GM19455 (cell line): ENCODE measurements around the gene KRT26.
"Not testable (repeated sequence)": the region's sequence is repeated elsewhere in the genome, so short reads cannot be mapped to it uniquely, and the experiment has no call there.

Experiments used
- ATAC-seq: cut with Tn5 transposase; IDR thresholded peaks from one replicate; pipeline ENCODE4 v1.9.1; 2021; ENCODE audit not compliant: unreplicated experiment

The KRT26 gene

GRCh38 chr17:40772101-40772500, at the start of gene KRT26:
Gene KRT26, minus strand, starts transcription at chr17:40772201. Its CDS starts 88 bp downstream, at chr17:40772113.
- ATAC-seq: no peak

GRCh38 chr17:40821536-40821935, 49.5 kb upstream of the KRT26 start:
- no peak for ATAC-seq

- ATAC-seq: no peak
These were observed 48.3 kb upstream of the KRT26 start for GRCh38 chr17:40820228-40820838.

- ATAC-seq: no peak
These were observed 47.6 kb upstream of the KRT26 start for GRCh38 chr17:40819528-40820125.

GRCh38 chr17:40818733-40819527, 46.9 kb upstream of the KRT26 start:
- ATAC-seq: peak; percentile 89

DNA sequence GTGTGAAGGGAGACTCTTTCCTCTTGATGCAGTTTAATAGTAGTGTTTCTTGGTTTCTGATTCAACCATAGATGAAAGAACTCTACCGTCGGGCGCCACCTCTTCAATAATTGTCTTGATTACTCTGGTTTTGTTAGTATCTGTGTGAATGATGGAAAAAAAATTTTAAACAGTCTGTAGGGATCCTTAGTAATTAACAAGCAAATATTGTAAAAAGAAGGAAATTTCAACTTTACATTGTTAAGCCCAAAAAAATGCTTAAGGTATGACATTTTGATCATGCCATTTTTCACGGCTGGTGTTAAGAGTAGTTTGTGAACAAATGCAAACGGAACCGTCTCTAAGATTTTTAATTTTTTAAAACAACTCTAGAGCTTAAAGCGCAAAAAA, 46.3 kb upstream of the KRT26 start:
- ATAC-seq: no peak

GRCh38 chr17:40817103-40817682, 45.2 kb upstream of the KRT26 start:
- no peak for ATAC-seq

DNA sequence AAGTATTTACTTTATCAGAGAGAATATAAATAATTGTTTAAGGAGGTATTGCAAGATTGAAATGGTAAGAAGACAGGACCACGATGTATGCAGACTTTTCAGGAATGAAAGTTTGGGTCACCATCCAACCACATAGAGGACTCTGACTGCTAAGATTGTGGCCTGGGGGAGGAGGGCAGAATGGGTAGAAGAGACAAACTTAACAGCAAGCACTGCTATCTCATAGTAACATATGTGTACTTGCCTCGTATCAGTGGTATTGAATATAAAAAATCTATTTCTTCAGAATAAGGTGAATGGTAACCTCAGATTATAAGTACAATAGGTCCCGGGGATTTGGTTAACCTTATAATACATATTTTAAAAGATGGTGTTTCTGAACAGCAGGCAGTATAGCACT, 44.6 kb upstream of the KRT26 start:
- no peak for ATAC-seq

DNA sequence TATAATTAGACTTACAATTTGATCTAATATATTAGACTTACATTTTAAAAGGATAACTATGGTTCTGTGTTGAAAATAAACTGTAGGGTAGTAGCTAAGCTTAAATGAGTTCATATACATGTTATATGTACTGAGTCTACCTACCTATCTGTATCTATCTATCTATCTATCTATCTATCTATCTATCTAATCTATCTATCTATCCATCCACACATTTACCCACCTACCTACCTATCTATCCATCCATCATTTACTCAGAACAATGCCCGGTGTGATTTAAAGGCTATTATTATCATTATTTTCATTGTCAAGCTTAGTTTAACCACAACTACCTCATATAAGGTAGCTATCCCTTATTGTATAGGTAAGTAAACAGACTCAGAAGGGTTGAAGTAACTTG, 43.4 kb upstream of the KRT26 start:
- ATAC-seq: no peak

GRCh38 chr17:40814657-40815056, 42.7 kb upstream of the KRT26 start:
- ATAC-seq: not testable (repeated sequence)

GRCh38 chr17:40813804-40814203, 41.8 kb upstream of the KRT26 start:
- no peak for ATAC-seq

- ATAC-seq: no peak
These were observed 40.6 kb upstream of the KRT26 start for GRCh38 chr17:40812639-40813038.

GRCh38 chr17:40810494-40810893, 38.5 kb upstream of the KRT26 start:
- no peak for ATAC-seq

DNA sequence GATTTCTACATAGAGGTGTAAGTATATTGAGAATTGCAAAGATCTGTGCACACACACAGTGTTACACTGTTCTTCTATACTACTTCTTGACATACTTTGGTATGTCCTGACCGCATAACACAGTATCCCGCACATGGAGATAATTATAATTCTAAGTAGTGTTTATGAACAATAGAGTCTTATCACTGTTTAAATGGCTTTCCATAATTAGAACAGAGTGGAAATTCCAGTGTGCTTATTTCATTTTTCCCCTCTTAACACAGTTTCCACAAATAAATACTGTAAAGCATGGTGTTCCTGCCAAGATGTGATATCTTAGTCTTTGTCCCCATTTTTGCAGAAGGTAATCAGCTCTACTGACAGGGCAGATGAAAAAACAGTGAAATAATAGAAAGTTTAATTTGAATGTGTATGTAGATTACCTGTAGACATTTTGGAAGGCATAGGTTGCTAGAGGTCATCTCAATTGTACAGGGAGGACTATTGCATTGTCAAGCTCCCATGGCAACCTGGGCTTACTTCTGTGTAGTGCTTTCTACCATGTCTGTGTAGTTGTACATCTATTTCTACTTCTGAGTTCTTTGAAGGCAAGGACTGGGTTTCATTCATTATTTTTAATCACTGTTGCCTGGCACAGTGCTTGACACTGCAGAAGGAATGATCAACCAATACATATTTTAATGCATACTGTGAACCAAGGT, 37.9 kb upstream of the KRT26 start:
- no peak for ATAC-seq

- ATAC-seq: no peak
These were observed 34.1 kb upstream of the KRT26 start for GRCh38 chr17:40806131-40806530.

- no peak for ATAC-seq
These were observed 31.6 kb upstream of the KRT26 start for GRCh38 chr17:40803617-40804082.

- ATAC-seq: no peak
These were observed 29.2 kb upstream of the KRT26 start for GRCh38 chr17:40801157-40801556.

DNA sequence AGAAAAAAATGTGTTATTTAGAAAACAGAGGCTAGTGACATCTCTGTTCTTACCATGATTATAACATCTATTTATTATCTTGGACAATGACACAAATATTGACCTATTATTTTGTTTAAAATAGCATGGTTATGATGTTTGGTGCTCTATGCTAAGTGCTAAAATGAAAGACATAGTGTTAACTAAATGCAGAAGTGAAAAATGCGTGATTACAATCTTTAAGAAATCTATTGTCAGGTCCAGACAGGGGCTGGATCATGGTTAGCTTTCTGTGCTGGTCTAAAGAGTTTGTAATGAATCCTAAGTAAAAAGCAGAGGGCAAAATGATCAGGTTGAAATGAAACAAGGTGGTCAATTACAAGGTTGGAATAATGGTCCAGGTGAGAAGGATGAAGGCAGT, 28.4 kb upstream of the KRT26 start:
- no peak for ATAC-seq

- no peak for ATAC-seq
These were observed 27.9 kb upstream of the KRT26 start, which contains the start of gene KRT28 for GRCh38 chr17:40799859-40800258. Gene KRT28, minus strand, starts transcription at chr17:40799959. Its CDS starts 66 bp downstream, at chr17:40799893.

GRCh38 chr17:40796846-40797245, 24.8 kb upstream of the KRT26 start:
- no peak for ATAC-seq
